GM18505 (cell line): ENCODE data around the gene SERPINA5.

Experiments
- ATAC-seq: cut with Tn5 transposase; IDR thresholded peaks from one replicate; pipeline ENCODE4 v1.9.1; 2021; ENCODE audit not compliant: unreplicated experiment
- POLR2A ChIP-seq: IDR thresholded peaks from 4 replicates; pipeline ENCODE4 v1.6.1; 2011; ENCODE audit warnings: borderline replicate concordance; ENCODE audit not compliant: insufficient read depth, insufficient read length; ENCODE audit errors: extremely low read depth

SERPINA5 gene

DNA sequence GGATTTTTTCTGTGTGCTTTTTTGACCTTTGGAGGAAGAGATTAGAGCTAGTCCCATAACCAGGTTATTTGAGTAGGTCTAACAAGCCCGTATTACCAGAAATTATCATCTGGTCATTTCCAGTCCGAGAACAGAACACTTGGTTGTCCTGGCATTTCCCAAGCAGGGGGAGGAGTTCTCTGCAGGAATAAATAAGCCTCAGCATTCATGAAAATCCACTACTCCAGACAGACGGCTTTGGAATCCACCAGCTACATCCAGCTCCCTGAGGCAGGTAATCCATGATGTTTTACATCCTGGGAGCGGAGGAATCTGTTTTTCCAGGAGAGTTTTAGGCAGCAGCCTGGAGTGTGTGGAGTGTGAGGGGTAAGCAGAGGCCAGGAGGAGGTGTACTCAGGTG lies 30.9 kb downstream of the SERPINA5 start, which contains the start of gene SERPINA3:
Gene SERPINA3, plus strand, starts transcription at position 218 of the 400 bp plus-strand sequence. CDS start 2,051 bp downstream, outside the sequence.
- no peak for ATAC-seq
- no peak for TF ChIP-seq POLR2A

DNA sequence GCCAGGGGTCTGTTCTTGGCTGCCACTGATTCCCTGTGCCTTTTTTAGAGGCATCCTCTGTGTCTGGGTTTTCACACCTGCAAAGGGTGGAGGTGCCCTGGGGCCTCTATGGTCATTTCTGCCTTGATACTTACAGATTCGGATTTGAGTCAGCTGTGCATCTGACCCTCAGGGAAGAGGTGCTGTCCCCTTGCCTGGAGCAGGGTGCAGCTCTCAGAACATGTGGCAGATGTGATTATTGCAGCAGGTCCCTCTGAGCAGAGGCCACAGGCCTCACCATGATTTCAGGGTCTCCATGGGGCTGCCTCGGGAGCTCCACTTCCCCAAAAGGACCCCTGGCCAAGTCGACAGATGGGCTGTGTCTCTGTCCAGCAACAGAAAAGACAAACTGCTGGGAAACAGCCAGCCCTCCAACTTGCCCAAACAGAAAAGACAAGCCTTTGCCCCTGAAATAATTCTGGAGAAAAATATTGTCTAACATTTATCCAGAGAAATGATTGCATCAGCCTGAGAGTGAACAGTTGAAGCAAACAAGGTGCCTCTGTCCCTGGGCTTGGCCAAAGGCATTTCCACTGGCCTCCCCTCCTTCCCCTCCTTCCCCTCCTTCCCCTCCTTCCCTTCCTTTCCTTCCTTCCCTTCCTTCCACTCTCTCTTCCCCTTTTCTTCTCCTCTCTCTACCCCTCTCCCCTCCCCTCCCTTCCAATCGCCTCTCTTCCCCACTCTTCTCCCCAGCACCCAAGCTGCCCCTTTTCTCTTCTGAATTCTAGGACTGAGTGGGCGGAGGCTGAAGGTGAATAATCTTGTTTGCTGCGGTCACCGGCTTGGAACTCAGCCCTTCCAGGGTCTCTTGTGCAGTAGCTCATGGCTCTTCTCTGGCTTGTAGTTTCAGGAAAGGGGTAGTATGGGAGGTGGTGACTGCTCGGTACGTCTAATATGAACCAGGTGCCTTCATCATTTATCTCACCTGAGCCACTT lies 31.6 kb downstream of the SERPINA5 start:
- ATAC-seq: no peak
- no peak for TF ChIP-seq POLR2A

DNA sequence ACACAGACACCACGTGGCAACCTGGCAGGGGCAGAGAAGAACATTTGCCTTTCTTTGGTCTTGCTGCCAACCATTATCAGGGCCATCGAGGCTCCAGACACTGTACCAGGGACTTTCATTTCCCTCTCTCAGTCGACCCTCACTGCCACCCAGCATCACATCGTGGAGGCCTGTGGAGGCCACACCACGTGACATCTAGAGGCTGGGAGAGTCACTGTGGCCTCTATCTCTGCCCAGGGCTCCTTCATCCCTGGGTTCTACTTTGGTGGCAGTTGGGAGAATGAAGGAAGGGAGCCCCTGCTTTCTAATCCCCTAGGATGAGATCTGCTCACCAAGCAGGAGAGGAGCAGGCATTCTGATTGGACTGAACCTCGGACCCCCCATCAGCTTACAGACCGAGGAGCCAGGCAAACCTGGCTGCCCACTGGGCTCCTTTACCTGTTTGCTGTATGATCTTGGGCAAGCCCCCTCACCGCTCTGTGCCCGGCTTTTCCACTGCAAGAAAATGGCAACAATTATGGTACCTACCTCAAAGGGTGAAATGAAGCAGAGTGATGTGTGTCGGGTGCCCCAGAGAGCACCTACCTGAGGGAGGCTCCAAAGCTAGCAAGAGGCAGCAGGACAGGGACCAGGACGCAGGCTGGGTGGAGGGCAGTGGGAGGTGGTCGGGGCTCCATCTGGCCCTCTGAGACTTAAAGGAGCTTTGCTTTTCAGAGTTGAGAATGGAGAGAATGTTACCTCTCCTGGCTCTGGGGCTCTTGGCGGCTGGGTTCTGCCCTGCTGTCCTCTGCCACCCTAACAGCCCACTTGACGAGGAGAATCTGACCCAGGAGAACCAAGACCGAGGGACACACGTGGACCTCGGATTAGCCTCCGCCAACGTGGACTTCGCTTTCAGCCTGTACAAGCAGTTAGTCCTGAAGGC lies 32.8 kb downstream of the SERPINA5 start:
- ATAC-seq: no peak
- no peak for TF ChIP-seq POLR2A

GRCh38 chr14:94614802-94615201 lies 33.6 kb downstream of the SERPINA5 start:
- no peak for TF ChIP-seq POLR2A
- no peak for ATAC-seq

DNA sequence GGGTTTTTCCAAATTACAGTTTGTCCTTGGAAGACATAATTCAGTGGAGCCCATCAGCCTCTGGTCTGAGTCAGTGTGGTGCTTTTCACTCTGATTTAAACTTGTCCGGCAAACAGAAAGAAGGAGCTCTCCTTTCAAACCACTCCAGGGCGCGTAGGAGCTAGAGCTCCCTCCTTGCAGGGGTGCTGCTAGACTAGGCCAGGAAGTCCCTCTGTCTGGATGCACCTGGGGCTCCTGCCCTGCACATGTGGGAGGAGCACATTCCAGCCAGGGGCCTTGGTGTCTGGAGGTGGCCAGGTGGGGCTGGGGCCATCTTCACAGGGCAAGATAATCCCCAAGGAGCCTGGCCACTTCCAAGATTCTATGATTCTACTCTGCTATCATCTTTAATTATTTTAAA lies 34.0 kb downstream of the SERPINA5 start:
- no peak for TF ChIP-seq POLR2A
- ATAC-seq: no peak

GRCh38 chr14:94615823-94616570 lies 34.8 kb downstream of the SERPINA5 start:
- no peak for ATAC-seq
- TF ChIP-seq POLR2A: no peak

- no peak for TF ChIP-seq POLR2A
- ATAC-seq: no peak
Observed at GRCh38 chr14:94617366-94617941, 36.2 kb downstream of the SERPINA5 start.

GRCh38 chr14:94617988-94618822 lies 37.0 kb downstream of the SERPINA5 start:
- no peak for ATAC-seq
- no peak for TF ChIP-seq POLR2A

DNA sequence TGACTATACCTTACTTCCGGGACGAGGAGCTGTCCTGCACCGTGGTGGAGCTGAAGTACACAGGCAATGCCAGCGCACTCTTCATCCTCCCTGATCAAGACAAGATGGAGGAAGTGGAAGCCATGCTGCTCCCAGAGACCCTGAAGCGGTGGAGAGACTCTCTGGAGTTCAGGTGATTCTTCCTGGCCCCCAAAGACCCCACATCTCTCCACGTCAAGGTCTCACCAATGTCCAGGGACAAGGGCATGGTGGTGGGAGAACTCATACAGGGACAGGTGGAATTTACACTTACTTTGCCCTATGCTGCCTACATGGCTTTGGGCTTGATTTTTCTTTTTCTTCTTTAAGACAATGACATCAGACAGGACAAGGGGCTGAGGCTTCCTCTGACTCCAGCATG lies 38.1 kb downstream of the SERPINA5 start:
- no peak for TF ChIP-seq POLR2A
- ATAC-seq: no peak

DNA sequence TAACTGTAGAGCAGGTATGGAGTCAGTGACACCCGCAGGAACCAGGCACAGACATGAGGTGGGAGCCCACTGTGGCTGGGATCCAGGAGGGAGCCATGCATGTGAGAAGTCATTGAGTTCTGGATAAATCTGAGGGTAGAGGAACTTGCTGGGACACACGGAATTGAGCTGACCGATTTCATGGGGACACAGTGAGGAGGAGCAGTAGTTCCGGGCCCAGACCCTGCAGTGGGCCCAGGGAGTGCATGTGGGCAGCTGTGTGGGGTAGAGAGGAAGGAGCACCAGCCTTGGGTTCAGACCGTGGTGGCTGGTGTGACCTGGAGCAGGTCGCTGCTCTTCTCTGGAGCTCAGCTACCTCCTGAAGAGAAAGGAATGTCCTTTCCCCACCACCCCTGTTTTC lies 39.4 kb downstream of the SERPINA5 start:
- no peak for ATAC-seq

DNA sequence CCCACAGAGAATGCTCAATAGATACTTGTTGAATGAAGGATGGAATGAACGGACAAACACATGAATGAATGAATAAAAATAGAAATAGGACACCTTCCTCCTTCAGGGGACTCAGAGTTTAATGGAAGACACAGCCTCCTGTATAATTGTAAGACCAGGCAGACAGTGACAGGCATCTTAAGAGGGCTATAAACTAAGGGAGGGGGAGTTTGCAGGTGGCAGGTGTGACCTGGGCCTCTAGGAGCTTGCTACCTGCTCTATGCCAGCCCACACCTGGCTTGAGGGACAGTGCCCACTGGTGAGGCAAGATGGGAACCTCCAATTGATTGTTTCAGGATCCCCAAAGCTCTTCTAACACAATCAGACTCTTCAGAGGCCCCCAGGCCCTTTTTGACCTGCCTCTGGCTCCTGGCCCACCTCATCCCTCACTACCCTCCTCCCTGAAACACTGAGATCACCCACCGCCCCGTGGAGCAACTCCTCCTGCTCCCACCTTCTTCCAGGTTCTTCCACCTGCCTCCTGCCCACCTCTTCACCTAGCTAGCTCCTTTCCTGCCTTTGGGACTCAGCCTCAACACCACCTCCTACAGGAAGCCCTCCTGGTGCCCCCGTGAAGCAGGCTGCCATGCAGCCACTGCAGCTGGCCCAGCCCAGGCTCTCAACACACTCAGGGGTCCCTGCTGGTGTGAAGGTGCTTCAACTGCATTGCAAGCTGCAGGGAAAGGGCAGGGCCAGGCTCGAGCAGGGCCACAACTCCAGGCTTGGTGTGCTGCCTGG lies 40.3 kb downstream of the SERPINA5 start:
- TF ChIP-seq POLR2A: no peak
- no peak for ATAC-seq

More for the DNA sequence above, 39.4 kb downstream of the SERPINA5 start:
- no peak for TF ChIP-seq POLR2A
